Mucosa of stomach (tissue), 1 donor: ENCODE measurements around the gene CEP70.
"Not testable (repeated sequence)": the region's sequence is repeated elsewhere in the genome, so short reads cannot be mapped to it uniquely, and the experiment has no call there.

Experiments
- H3K27me3 ChIP-seq: one replicate; pipeline ENCODE4 v1.7.0; 2013; ENCODE audit warnings: mild to moderate bottlenecking, low read length; ENCODE audit not compliant: control insufficient read depth, insufficient read depth
- H3K36me3 ChIP-seq: one replicate; pipeline ENCODE4 v1.7.0; 2013; ENCODE audit warnings: low read length; ENCODE audit not compliant: control insufficient read depth, insufficient read depth
- H3K4me1 ChIP-seq: one replicate; pipeline ENCODE4 v1.7.0; 2013; ENCODE audit warnings: mild to moderate bottlenecking, low read length; ENCODE audit not compliant: control insufficient read depth, insufficient read depth
- H3K4me3 ChIP-seq: one replicate; pipeline ENCODE4 v1.7.0; 2013; ENCODE audit warnings: low read length
- H3K9ac ChIP-seq: one replicate; pipeline ENCODE4 v1.7.0; 2013; ENCODE audit warnings: mild to moderate bottlenecking, low read length, moderate library complexity
- H3K9me3 ChIP-seq: one replicate; pipeline ENCODE4 v1.7.0; 2013; ENCODE audit warnings: mild to moderate bottlenecking, low read length, moderate library complexity; ENCODE audit not compliant: control insufficient read depth
- donor health status: Pancreatic carcinoma.

The CEP70 gene

DNA sequence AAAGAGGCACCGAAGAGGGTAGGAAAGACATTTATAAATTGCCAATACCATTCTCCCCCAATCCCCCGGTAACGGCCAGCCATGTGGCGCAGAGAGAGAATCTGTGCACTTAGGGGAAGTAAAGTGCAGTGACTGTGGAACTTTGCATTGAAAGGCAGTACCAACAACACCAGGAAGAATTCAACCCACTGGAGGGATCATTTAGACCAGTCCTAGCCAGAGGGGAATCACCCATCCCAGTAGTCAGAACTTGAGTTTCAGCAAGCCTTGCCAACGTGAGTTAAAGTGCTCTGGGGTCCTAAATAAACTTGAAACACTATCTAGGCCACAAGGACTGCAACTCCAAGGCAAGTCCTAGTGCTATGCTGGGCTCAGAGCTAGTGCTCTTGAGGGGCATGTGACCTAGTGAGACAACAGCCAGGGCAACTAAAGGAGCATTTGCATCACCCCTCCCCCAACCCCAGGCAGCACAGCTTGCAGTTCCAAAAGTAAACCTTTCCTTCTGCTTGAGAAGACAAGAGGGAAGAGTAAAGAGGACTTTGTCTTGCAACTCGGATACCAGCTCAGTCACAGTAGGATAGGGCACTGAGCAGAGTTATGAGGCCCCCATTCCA, 15.0 kb downstream of the CEP70 start:
- Histone ChIP-seq H3K9me3 (no peaks in the 10 kb centered on the region), H3K4me1 (no peaks in the 10 kb centered on the region), H3K27me3 (no peaks in the 10 kb centered on the region), H3K9ac (no peak overlapping the region), H3K4me3 (no peak overlapping the region), H3K36me3 (no peaks in the 10 kb centered on the region)

DNA sequence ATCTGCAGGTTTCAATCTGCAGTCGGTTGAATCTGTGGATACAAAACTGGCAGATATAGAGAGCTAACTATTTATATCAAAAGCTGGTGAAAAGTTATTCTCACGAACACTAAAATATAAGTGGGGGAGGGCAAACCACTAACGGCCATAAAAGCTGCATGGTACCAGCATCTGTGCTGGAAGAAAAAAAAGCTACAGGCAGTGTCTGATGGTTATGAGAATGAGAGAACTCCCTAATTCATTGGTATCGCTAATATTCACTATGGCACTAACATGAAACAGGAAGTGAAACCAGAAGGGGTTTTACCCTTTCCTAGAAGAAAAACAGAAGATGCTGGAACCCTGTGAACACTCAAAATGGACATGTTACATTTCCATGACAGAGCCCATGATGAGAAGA, 15.9 kb downstream of the CEP70 start:
- Histone ChIP-seq H3K27me3 (no peaks in the 10 kb centered on the region), H3K4me3 (no peak overlapping the region), H3K4me1 (no peaks in the 10 kb centered on the region), H3K36me3 (no peaks in the 10 kb centered on the region), H3K9me3 (no peaks in the 10 kb centered on the region), H3K9ac (no peak overlapping the region)

GRCh38 chr3:138573138-138573537, 20.9 kb downstream of the CEP70 start:
- H3K9ac ChIP-seq: no peak overlapping the region
- H3K4me3 ChIP-seq: no peak overlapping the region
- no peaks in the 10 kb centered on the region for H3K4me1 ChIP-seq
- no peaks in the 10 kb centered on the region for H3K36me3 ChIP-seq
- H3K27me3 ChIP-seq: no peaks in the 10 kb centered on the region
- H3K9me3 ChIP-seq: no peaks in the 10 kb centered on the region

- not testable (repeated sequence) for H3K4me1 ChIP-seq, H3K4me3 ChIP-seq, H3K9ac ChIP-seq, H3K9me3 ChIP-seq, H3K36me3 ChIP-seq, H3K27me3 ChIP-seq
Observed at GRCh38 chr3:138569624-138570023, 24.4 kb downstream of the CEP70 start.

- Histone ChIP-seq H3K9ac (no peak overlapping the region), H3K27me3 (no peaks in the 10 kb centered on the region), H3K4me3 (no peak overlapping the region), H3K9me3 (no peaks in the 10 kb centered on the region), H3K36me3 (no peaks in the 10 kb centered on the region), H3K4me1 (no peaks in the 10 kb centered on the region)
Observed at GRCh38 chr3:138569090-138569489, 25.0 kb downstream of the CEP70 start.

GRCh38 chr3:138567403-138567802, 26.7 kb downstream of the CEP70 start:
- H3K4me1 ChIP-seq: no peaks in the 10 kb centered on the region
- no peaks in the 10 kb centered on the region for H3K27me3 ChIP-seq
- H3K36me3 ChIP-seq: no peaks in the 10 kb centered on the region
- H3K9me3 ChIP-seq: no peaks in the 10 kb centered on the region
- H3K9ac ChIP-seq: no peak overlapping the region
- H3K4me3 ChIP-seq: no peak overlapping the region

DNA sequence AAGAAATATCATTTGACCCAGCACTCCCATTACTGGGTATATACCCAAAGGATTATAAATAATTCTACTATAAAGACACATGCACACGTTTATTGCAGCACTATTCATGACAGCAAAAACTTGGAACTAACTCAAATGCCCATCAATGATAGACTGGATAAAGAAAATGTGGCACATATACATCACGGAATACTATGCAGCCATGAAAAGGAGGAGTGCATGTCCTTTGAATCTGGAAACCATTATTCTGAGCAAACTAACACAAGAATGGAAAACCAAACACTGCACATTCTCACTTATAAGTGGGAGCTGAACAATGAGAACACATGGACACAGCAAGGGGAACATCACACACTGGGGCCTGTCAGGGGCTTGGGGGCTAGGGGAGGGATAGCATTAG, 27.8 kb downstream of the CEP70 start:
- H3K4me1 ChIP-seq, H3K4me3 ChIP-seq, H3K27me3 ChIP-seq, H3K9me3 ChIP-seq, H3K9ac ChIP-seq, H3K36me3 ChIP-seq: not testable (repeated sequence)

DNA sequence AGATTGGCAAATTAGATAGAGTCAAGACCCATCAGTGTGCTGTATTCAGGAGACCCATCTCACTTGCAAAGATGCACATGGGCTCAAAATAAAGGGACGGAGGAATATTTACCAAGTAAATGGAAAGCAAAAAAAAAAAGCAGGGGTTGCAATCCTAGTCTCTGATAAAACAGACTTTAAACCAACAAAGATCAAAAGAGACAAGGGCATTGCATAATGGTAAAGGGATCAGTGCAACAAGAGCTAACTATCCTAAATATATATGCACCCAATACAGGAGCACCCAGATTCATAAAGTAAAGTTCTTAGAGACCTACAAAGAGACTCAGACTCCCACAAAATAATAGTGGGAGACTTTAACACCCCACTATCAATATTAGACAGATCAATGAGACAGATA, 31.2 kb downstream of the CEP70 start:
- H3K9me3 ChIP-seq, H3K4me1 ChIP-seq, H3K9ac ChIP-seq, H3K4me3 ChIP-seq, H3K36me3 ChIP-seq, H3K27me3 ChIP-seq: not testable (repeated sequence)

DNA sequence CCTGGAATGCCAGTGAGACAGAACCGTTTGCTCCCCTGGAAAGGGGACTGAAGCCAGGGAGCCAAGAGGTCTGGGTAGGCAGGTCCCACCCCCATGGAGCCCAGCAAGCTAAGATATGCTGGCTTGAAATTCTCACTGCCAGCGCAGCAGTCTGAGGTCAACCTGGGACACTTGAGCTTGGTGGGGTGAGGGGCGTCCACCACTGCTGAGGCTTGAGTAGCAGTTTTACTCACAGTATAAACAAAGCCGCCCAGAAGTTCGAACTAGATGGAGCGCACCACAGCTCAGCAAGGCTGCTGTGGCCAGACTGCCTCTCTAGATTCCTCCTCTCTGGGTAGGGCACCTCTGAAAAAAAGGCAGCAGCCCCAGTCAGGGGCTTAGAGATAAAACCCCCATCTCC, 33.6 kb downstream of the CEP70 start:
- Histone ChIP-seq H3K4me1 (no peaks in the 10 kb centered on the region), H3K27me3 (no peaks in the 10 kb centered on the region), H3K36me3 (no peaks in the 10 kb centered on the region), H3K9me3 (no peaks in the 10 kb centered on the region), H3K9ac (no peak overlapping the region), H3K4me3 (no peak overlapping the region)

- Histone ChIP-seq H3K9ac (no peak overlapping the region), H3K9me3 (no peaks in the 10 kb centered on the region), H3K27me3 (no peaks in the 10 kb centered on the region), H3K4me1 (no peaks in the 10 kb centered on the region), H3K36me3 (no peaks in the 10 kb centered on the region), H3K4me3 (no peak overlapping the region)
Observed at GRCh38 chr3:138559134-138559533, 34.9 kb downstream of the CEP70 start.

DNA sequence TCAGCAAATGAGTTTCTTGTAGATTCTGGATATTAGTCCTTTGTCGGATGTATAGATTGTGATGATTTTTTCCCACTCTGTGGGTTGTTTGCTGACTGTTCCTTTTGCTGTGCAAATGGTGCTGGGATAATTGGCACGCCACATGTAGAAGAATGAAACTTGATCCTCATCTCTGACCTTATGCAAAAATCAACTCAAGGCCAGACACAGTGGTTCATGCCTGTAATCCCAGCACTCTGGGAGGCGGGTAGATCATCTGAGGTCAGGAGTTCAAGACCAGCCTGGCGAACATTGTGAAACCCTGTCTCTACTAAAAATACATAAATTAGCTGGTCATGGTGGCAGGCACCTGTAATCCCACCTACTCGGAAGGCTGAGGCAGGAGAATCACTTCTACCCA, 39.3 kb downstream of the CEP70 start:
- H3K9ac ChIP-seq, H3K4me1 ChIP-seq, H3K27me3 ChIP-seq, H3K36me3 ChIP-seq, H3K9me3 ChIP-seq, H3K4me3 ChIP-seq: not testable (repeated sequence)

GRCh38 chr3:138550958-138551357, 43.1 kb downstream of the CEP70 start:
- H3K27me3 ChIP-seq, H3K9me3 ChIP-seq, H3K4me3 ChIP-seq, H3K9ac ChIP-seq, H3K4me1 ChIP-seq, H3K36me3 ChIP-seq: not testable (repeated sequence)
